ENCODE measurements around the gene LHFPL3. TPM values are rescaled to one million over a fixed set of nuclear protein-coding genes. Genes with fewer than 3 reads are reported as not detected.

Gene LHFPL3
- total and polyA plus RNA-seq, 2 donors (not counting 1 experiment from before 2014, with no cell fraction given), result not detected

- Mint-ChIP-seq H3K4me1 (no peaks in the 10 kb centered on the region), H3K27me3 (peaks cover 5% of the 10 kb centered on the region), H3K9me3 (ENCODE audit: insufficient read depth) (no peaks in the 10 kb centered on the region), H3K27ac (no peak overlapping the region), H3K4me3 (no peak overlapping the region)
- intact Hi-C loops (cut with micrococcal nuclease), result no loop called here
- Histone ChIP-seq H3K79me2 (ENCODE audit: control insufficient read depth, insufficient read depth, low read length) (no peaks in the 10 kb centered on the region), H4K20me1 (ENCODE audit: control insufficient read depth, insufficient read depth, low read length, poor library complexity, severe bottlenecking) (no peaks in the 10 kb centered on the region), H3K4me1 (ENCODE audit: control insufficient read depth in 2 of 2, insufficient read depth in 2 of 2, low read length in 2 of 2) (no peaks in the 10 kb centered on the region), H3K36me3 (replicated peaks in 1 of 2; ENCODE audit: control extremely low read depth in 1 of 2, control insufficient read depth in 1 of 2, extremely low read depth in 1 of 2, insufficient read depth in 2 of 2, low read length in 1 of 2) (no peaks in the 10 kb centered on the region), H2AFZ (ENCODE audit: insufficient read depth, low read depth, low read length, poor library complexity, severe bottlenecking) (no peak overlapping the region), H3K27me3 (replicated peaks in 1 of 4; ENCODE audit: control extremely low read depth in 1 of 4, control insufficient read depth in 3 of 4, insufficient read depth in 4 of 4, low read length in 3 of 4) (no peaks in the 10 kb centered on the region), H3K4me3 (ENCODE audit: control extremely low read depth in 1 of 5, extremely low read depth in 1 of 5, insufficient read depth in 1 of 5, low read depth in 2 of 5, low read length in 4 of 5) (no peak overlapping the region), H3K9me3 (ENCODE audit: control extremely low read depth in 1 of 3, control insufficient read depth in 2 of 3, insufficient read depth in 1 of 3, low read length in 2 of 3) (no peaks in the 10 kb centered on the region), H3K4me2 (replicated peaks; ENCODE audit: low read depth, low read length, poor library complexity, severe bottlenecking) (no peak overlapping the region), H3K9ac (ENCODE audit: low read length) (no peak overlapping the region), H3K27ac (ENCODE audit: low read length in 2 of 2) (no peak overlapping the region)
- ATAC-seq (ENCODE audit: low read depth), result no peak
- ChIA-PET CTCF (no interaction called here), POLR2A (no interaction called here)
- TF ChIP-seq CTCF (IDR thresholded peaks at IDR 0.05) (no peak), EZH2 (IDR thresholded peaks at IDR 0.05; ENCODE audit: borderline replicate concordance, insufficient read depth, low read depth, low read length, poor library complexity, severe bottlenecking) (no peak)
- no peak for DNase-seq
- WGBS (ENCODE audit: insufficient coverage), result no CpG with 5 or more reads among the region's 5 CpGs
Observed at GRCh38 chr7:104530251-104530650, 201.8 kb downstream of the LHFPL3 start.

- DNase-seq, result no peak
- H3K4me3 Mint-ChIP-seq, result no peak overlapping the region
- 73% methylated on average over 3 of the region's 4 CpGs for WGBS (ENCODE audit: insufficient coverage)
- Histone ChIP-seq H4K20me1 (ENCODE audit: control insufficient read depth, insufficient read depth, low read length, poor library complexity, severe bottlenecking) (no peaks in the 10 kb centered on the region), H3K9me3 (ENCODE audit: control extremely low read depth in 1 of 3, control insufficient read depth in 2 of 3, insufficient read depth in 1 of 3, low read length in 2 of 3) (no peaks in the 10 kb centered on the region), H3K4me1 (ENCODE audit: control insufficient read depth in 2 of 2, insufficient read depth in 2 of 2, low read length in 2 of 2) (no peaks in the 10 kb centered on the region), H3K79me2 (ENCODE audit: control insufficient read depth, insufficient read depth, low read length) (no peaks in the 10 kb centered on the region), H2AFZ (ENCODE audit: insufficient read depth, low read depth, low read length, poor library complexity, severe bottlenecking) (no peak overlapping the region), H3K36me3 (replicated peaks in 1 of 2; ENCODE audit: control extremely low read depth in 1 of 2, control insufficient read depth in 1 of 2, extremely low read depth in 1 of 2, insufficient read depth in 2 of 2, low read length in 1 of 2) (no peaks in the 10 kb centered on the region), H3K4me2 (replicated peaks; ENCODE audit: low read depth, low read length, poor library complexity, severe bottlenecking) (no peak overlapping the region), H3K4me3 (ENCODE audit: control extremely low read depth in 1 of 5, extremely low read depth in 1 of 5, insufficient read depth in 1 of 5, low read depth in 2 of 5, low read length in 4 of 5) (no peak overlapping the region), H3K27ac (ENCODE audit: low read length in 2 of 2) (no peak overlapping the region), H3K9ac (ENCODE audit: low read length) (no peak overlapping the region), H3K27me3 (replicated peaks in 1 of 4; ENCODE audit: control extremely low read depth in 1 of 4, control insufficient read depth in 3 of 4, insufficient read depth in 4 of 4, low read length in 3 of 4) (no peaks in the 10 kb centered on the region)
- ChIA-PET POLR2A (no interaction called here), CTCF (no interaction called here)
- TF ChIP-seq EZH2 (IDR thresholded peaks at IDR 0.05; ENCODE audit: borderline replicate concordance, insufficient read depth, low read depth, low read length, poor library complexity, severe bottlenecking) (no peak), CTCF (IDR thresholded peaks at IDR 0.05) (no peak)
- ATAC-seq (ENCODE audit: low read depth), result no peak
- no peak overlapping the region for H3K27ac Mint-ChIP-seq
- intact Hi-C loops (cut with micrococcal nuclease), result no loop called here
- no peaks in the 10 kb centered on the region for H3K4me1 Mint-ChIP-seq
- H3K9me3 Mint-ChIP-seq (ENCODE audit: insufficient read depth), result no peaks in the 10 kb centered on the region
- peaks cover 3% of the 10 kb centered on the region for H3K27me3 Mint-ChIP-seq
Observed at GRCh38 chr7:104534149-104534548, 205.7 kb downstream of the LHFPL3 start.

Data from B cell (primary cell).